ENCODE data around the gene NMUR1.

DNA sequence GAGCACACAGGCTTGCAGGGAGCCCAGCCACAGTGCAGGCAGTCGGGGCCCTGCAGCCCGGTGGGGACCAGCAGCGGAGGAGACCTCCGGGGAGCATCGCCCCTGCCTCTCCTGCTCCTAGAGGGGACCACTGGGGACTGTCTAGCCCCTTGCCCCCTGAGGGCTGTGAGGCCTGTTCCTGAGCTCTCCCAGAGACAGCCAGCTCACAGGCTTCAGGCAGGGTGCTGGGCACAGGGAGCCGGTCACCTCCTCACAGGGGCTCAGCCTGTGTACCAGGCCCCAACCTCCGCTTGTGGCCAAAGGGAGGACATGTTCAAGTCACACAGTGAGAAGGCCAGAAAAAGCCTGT, 3.5 kb upstream of the NMUR1 start:
- TF ChIP-seq, protein P1, sequence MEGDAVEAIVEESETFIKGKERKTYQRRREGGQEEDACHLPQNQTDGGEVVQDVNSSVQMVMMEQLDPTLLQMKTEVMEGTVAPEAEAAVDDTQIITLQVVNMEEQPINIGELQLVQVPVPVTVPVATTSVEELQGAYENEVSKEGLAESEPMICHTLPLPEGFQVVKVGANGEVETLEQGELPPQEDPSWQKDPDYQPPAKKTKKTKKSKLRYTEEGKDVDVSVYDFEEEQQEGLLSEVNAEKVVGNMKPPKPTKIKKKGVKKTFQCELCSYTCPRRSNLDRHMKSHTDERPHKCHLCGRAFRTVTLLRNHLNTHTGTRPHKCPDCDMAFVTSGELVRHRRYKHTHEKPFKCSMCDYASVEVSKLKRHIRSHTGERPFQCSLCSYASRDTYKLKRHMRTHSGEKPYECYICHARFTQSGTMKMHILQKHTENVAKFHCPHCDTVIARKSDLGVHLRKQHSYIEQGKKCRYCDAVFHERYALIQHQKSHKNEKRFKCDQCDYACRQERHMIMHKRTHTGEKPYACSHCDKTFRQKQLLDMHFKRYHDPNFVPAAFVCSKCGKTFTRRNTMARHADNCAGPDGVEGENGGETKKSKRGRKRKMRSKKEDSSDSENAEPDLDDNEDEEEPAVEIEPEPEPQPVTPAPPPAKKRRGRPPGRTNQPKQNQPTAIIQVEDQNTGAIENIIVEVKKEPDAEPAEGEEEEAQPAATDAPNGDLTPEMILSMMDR (IDR thresholded peaks at IDR 0.05 in 4 of 5, conservative IDR thresholded peaks at IDR 0.05 in 1 of 5), result no peak
- TF ChIP-seq POLR2A (IDR thresholded peaks at IDR 0.05), result no peak
